GM23338 (cell line): ENCODE data around the gene TIMM17A. TPM values are rescaled to one million over a fixed set of nuclear protein-coding genes. Genes with fewer than 3 reads are reported as not detected.

Experiments
- ATAC-seq: fragments of 200-7000 bp; cut with Tn5 transposase; 3 replicates; pipeline ENCODE4 v1.9.1; 2020
- DNase-seq: peaks from one replicate; pipeline ENCODE4 v3.0.0-alpha.2; 2015; ENCODE audit warnings: low spot score
- H2AFZ ChIP-seq: fragments of 200-600 bp; sonication (generic); 2 replicates; pipeline ENCODE4 v1.8.0; 2016; ENCODE audit warnings: antibody characterized with exemption, mild to moderate bottlenecking, moderate library complexity
- H3F3A ChIP-seq: fragments of 200-600 bp; sonication (generic); replicated peaks from 2 replicates; pipeline ENCODE4 v1.8.0; 2017; ENCODE audit warnings: antibody characterized with exemption, mixed run types, low read depth
- H3K27ac ChIP-seq: fragments of 200-600 bp; sonication (generic); 2 replicates; pipeline ENCODE4 v1.6.1; 2016; ENCODE audit warnings: low read depth
- H3K27me3 ChIP-seq: fragments of 200-600 bp; sonication (generic); 2 replicates; pipeline ENCODE4 v1.8.0; 2016; ENCODE audit warnings: mild to moderate bottlenecking, mixed run types, moderate library complexity; ENCODE audit not compliant: insufficient read depth
- H3K36me3 ChIP-seq: fragments of 200-600 bp; sonication (generic); 2 replicates; pipeline ENCODE4 v1.8.0; 2016; ENCODE audit warnings: mild to moderate bottlenecking; ENCODE audit not compliant: insufficient read depth
- H3K4me1 ChIP-seq: fragments of 200-600 bp; sonication (generic); 2 replicates; pipeline ENCODE4 v1.8.0; 2016; ENCODE audit warnings: mild to moderate bottlenecking, moderate library complexity; ENCODE audit not compliant: insufficient read depth
- H3K4me2 ChIP-seq: fragments of 200-600 bp; sonication (generic); 2 replicates; pipeline ENCODE4 v1.7.1; 2017; ENCODE audit warnings: mixed run types
- H3K4me3 ChIP-seq: fragments of 200-600 bp; sonication (generic); 2 replicates; pipeline ENCODE4 v1.6.1; 2016; ENCODE audit warnings: mixed run types
- H3K79me2 ChIP-seq: fragments of 200-600 bp; sonication (generic); replicated peaks from 2 replicates; pipeline ENCODE4 v1.8.0; 2017; ENCODE audit warnings: mild to moderate bottlenecking; ENCODE audit not compliant: insufficient read depth
- H3K9me2 ChIP-seq: fragments of 200-600 bp; sonication (generic); 2 replicates; pipeline ENCODE4 v1.8.0; 2017; ENCODE audit not compliant: insufficient read depth
- H4K20me1 ChIP-seq: fragments of 200-600 bp; sonication (generic); replicated peaks from 2 replicates; pipeline ENCODE4 v1.8.0; 2017; ENCODE audit warnings: mild to moderate bottlenecking; ENCODE audit not compliant: insufficient read depth
- H3K27ac Mint-ChIP-seq: 2 replicates; pipeline ENCODE4 v1.8.0; 2020; ENCODE audit warnings: inconsistent platforms, mild to moderate bottlenecking, moderate library complexity, mixed read lengths
- H3K27me3 Mint-ChIP-seq: 3 replicates; pipeline ENCODE4 v1.8.0; 2022; ENCODE audit warnings: low read depth, mild to moderate bottlenecking, moderate library complexity, mixed read lengths, inconsistent platforms; ENCODE audit not compliant: insufficient read depth, poor library complexity
- H3K36me3 Mint-ChIP-seq: 3 replicates; pipeline ENCODE4 v1.8.0; 2021; ENCODE audit warnings: low read depth, mild to moderate bottlenecking, inconsistent platforms, moderate library complexity, mixed read lengths
- H3K4me1 Mint-ChIP-seq: 3 replicates; pipeline ENCODE4 v1.8.0; 2020; ENCODE audit warnings: mild to moderate bottlenecking, inconsistent platforms, mixed read lengths
- H3K4me3 Mint-ChIP-seq: 3 replicates; pipeline ENCODE4 v1.8.0; 2021; ENCODE audit warnings: moderate library complexity, mild to moderate bottlenecking, inconsistent platforms, mixed read lengths
- H3K9me3 Mint-ChIP-seq: 3 replicates; pipeline ENCODE4 v1.8.0; 2020; ENCODE audit warnings: moderate library complexity, mild to moderate bottlenecking, inconsistent platforms, mixed read lengths
- ETS1 ChIP-seq: IDR thresholded peaks from 2 replicates; pipeline ENCODE4 v1.6.1; 2016; ENCODE audit warnings: antibody characterized with exemption
- EZH2 ChIP-seq: fragments of 200-600 bp; sonication (generic); IDR thresholded peaks from one replicate; pipeline ENCODE4 v1.8.0; 2017; ENCODE audit warnings: antibody characterized with exemption, mild to moderate bottlenecking, low read depth; ENCODE audit not compliant: unreplicated experiment
- EZH2phosphoT487 ChIP-seq: fragments of 200-600 bp; sonication (generic); IDR thresholded peaks from one replicate; pipeline ENCODE4 v1.8.1; 2018; ENCODE audit warnings: antibody characterized with exemption; ENCODE audit not compliant: unreplicated experiment
- JUNB ChIP-seq: IDR thresholded peaks from one replicate; pipeline ENCODE4 v1.6.1; 2016; ENCODE audit warnings: antibody characterized with exemption; ENCODE audit not compliant: unreplicated experiment
- NANOG ChIP-seq: IDR thresholded peaks from 2 replicates; pipeline ENCODE4 v1.6.1; 2016; ENCODE audit warnings: antibody characterized with exemption, borderline replicate concordance
- POLR2AphosphoS5 ChIP-seq: IDR thresholded peaks from 2 replicates; pipeline ENCODE4 v1.6.1; 2016; ENCODE audit warnings: antibody characterized with exemption, low read depth
- STAT1 ChIP-seq: IDR thresholded peaks from one replicate; pipeline ENCODE4 v1.6.1; 2016; ENCODE audit warnings: antibody characterized with exemption; ENCODE audit not compliant: unreplicated experiment
- ZNF114 ChIP-seq: fragments of 250-450 bp; sonication (Bioruptor Pico); IDR thresholded peaks from 2 replicates; pipeline ENCODE4 v1.5.0; 2020; ENCODE audit warnings: mild to moderate bottlenecking, moderate library complexity
- ZNF331 ChIP-seq: fragments of 250-450 bp; sonication (Bioruptor Pico); IDR thresholded peaks from 2 replicates; pipeline ENCODE4 v1.5.0; 2020; ENCODE audit warnings: low read depth, mild to moderate bottlenecking, moderate library complexity
- ZNF462 ChIP-seq: fragments of 250-450 bp; sonication (Bioruptor Pico); IDR thresholded peaks from 2 replicates; pipeline ENCODE4 v1.5.0; 2020; ENCODE audit warnings: mild to moderate bottlenecking, moderate library complexity
- polyA plus RNA-seq: library from polyadenylated mRNA; unstranded; fragments of >200 nt; fragmentation: Nextera tagmentation; extraction: Ambion mirVana; gene quantifications from 2 replicates; pipeline ENCODE4 v1.2.1, GENCODE V29; 2016
- total RNA-seq: library from RNA; depleted of rRNA; stranded (reverse); fragments of >200 nt; shearing (Covaris generic); gene quantifications from 2 replicates; pipeline ENCODE4 v1.2.3, GENCODE V29; 2014

The TIMM17A gene
- total and polyA plus RNA-seq, 2 experiments from 2014 or later = 38.5 to 60.0 TPM

- Histone ChIP-seq H3K4me3 (no peak overlapping the region), H3K4me2 (no peak overlapping the region)
Observed at GRCh38 chr1:201958348-201958747, 3.0 kb downstream of the TIMM17A start.

More at GRCh38 chr1:201958348-201958747, 3.0 kb downstream of the TIMM17A start:
- H4K20me1 ChIP-seq = peaks cover 39% of the 10 kb centered on the region
- DNase-seq = no peak
- no peaks in the 10 kb centered on the region for H3K27me3 ChIP-seq
- peaks cover 8% of the 10 kb centered on the region; the same call in 1 of the 2 replicates for H3K4me1 ChIP-seq
- no peak for ATAC-seq
- no peak overlapping the region for H3K27ac Mint-ChIP-seq
- peaks cover 43% of the 10 kb centered on the region for H3K36me3 ChIP-seq
- H2AFZ ChIP-seq = no peak overlapping the region
- H3K4me3 Mint-ChIP-seq = no peak overlapping the region
- peaks cover 2% of the 10 kb centered on the region; the same call in 1 of the 2 replicates for H3F3A ChIP-seq
- no peaks in the 10 kb centered on the region for H3K9me3 Mint-ChIP-seq
- H3K27ac ChIP-seq = no peak overlapping the region
- peaks cover 56% of the 10 kb centered on the region for H3K36me3 Mint-ChIP-seq
- TF ChIP-seq STAT1 (no peak), ZNF114 (CRISPR knock-in tag) (no peak), ETS1 (no peak), EZH2 (no peak), EZH2phosphoT487 (no peak), ZNF462 (CRISPR knock-in tag) (no peak), ZNF331 (CRISPR knock-in tag) (no peak), NANOG (no peak), JUNB (no peak), POLR2AphosphoS5 (no peak)
- H3K9me2 ChIP-seq = no peaks in the 10 kb centered on the region
- H3K4me1 Mint-ChIP-seq = peaks cover 7% of the 10 kb centered on the region; the same call in 2 of the 3 replicates
- peaks cover 53% of the 10 kb centered on the region for H3K79me2 ChIP-seq
- peaks cover 4% of the 10 kb centered on the region for H3K27me3 Mint-ChIP-seq
